Loucy (cell line): ENCODE results near the gene MAP2K1.

Experiments used
- EZH2phosphoT487 ChIP-seq: fragments of 200-600 bp; IDR thresholded peaks from 2 replicates; pipeline ENCODE4 v1.6.1; 2018; ENCODE audit warnings: antibody characterized with exemption, mild to moderate bottlenecking, moderate library complexity, borderline replicate concordance
- TF ChIP-seq, protein P1 (sequence below): fragments of 200-600 bp; sonication (generic); conservative IDR thresholded peaks from 2 replicates; pipeline ENCODE4 v1.5.1; 2014; ENCODE audit warnings: mild to moderate bottlenecking, antibody characterized with exemption, low read length

DNA sequence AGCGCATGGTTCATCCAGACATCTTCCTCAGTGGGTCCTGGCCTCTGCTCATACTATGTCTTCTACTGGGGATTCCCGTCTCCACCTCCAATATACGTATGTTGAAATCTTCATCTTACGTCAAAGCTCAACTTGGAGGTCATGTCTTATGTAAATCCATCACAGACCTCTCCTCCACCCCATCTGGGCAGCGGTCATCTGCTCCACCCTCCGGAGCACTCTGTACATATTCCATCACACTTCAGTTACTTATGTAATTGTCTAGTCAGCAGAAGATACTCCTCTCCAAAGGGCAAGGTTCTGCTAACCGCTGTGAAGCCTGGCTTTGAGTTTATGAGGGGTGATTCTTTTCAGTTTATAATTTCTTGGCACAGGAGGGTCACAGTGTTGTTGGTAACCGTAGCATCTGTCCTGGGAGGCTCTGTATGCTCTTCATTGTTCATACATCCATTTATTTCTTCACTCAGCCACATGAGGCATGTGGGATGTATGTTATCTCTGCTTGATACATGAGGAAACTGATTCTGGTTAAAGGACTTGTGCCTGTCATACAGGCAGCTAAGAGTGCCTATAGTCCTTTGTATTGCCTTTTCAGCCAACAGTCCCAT, 22.1 kb downstream of the MAP2K1 start:
- TF ChIP-seq, protein P1, sequence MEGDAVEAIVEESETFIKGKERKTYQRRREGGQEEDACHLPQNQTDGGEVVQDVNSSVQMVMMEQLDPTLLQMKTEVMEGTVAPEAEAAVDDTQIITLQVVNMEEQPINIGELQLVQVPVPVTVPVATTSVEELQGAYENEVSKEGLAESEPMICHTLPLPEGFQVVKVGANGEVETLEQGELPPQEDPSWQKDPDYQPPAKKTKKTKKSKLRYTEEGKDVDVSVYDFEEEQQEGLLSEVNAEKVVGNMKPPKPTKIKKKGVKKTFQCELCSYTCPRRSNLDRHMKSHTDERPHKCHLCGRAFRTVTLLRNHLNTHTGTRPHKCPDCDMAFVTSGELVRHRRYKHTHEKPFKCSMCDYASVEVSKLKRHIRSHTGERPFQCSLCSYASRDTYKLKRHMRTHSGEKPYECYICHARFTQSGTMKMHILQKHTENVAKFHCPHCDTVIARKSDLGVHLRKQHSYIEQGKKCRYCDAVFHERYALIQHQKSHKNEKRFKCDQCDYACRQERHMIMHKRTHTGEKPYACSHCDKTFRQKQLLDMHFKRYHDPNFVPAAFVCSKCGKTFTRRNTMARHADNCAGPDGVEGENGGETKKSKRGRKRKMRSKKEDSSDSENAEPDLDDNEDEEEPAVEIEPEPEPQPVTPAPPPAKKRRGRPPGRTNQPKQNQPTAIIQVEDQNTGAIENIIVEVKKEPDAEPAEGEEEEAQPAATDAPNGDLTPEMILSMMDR: no peak
- no peak for TF ChIP-seq EZH2phosphoT487
